ENCODE data around the gene HNF1B.

DNA sequence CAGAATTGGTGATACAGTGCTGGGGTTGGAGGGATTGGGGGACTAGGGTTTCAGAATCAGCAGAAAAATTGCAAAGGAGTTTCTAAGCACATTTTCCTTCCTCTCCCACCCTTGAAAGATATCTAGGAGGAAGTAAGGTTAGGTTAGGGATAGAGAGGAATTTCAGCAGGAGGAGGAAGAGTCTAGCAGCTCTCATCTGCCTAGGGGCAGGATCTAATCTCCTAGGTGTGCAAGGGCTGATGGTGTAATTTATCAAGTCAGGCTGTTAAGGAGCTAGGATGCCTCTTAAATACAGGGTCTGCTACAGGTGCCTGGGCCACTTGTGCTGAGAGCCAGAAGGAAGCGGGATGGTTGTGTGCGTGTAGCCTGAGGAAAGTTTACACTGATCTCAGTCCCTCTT, 1.8 kb upstream of the HNF1B start:
- TF ChIP-seq CTCF (IDR thresholded peaks at IDR 0.05) (no peak), POLR2A (IDR thresholded peaks at IDR 0.05) (no peak)

Data from lower leg skin (tissue), 3 donors.